ENCODE measurements around the gene PAK4.
"Not testable (repeated sequence)": the region's sequence is repeated elsewhere in the genome, so short reads cannot be mapped to it uniquely, and the experiment has no call there.

The PAK4 gene

DNA sequence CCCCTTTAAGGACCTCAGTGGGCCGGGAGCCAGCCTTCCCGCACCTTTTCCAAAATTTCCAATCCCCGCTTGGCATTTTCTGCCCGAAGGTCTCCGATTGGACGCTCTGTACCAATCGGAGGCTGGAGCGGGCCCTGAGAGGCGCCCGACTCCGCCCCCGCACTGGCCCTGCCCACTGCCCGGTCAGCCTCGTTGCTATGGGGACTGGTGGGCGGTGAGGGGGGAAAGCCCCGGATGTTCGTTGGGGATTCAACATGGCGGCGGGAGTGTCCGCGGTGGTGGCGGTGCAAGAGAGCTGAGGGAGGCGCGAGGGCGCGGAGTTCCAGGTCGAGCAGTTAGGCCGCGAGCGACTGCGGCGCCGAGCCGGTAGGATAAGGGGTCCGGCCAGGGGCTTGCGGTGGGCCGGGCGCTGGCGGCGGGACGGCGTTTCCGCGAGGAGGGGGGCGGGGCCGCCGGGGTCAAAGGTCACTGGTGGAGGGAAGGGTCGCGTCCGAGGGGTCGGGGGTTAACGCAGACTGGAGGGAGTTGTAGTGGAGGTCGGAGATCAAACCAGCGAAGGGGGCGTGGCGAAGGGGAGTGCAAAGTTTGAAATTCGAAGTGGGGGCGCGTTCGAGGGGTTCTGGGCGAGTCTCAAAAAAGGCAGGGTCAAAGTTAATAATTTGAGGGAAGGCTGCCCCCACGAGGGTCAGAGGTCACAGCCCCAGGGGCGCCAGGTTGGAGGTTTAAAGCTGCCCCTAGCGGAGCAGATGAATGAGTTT is at the start of gene PAK4:
Gene PAK4, plus strand, starts transcription at position 233 of the 758 bp plus-strand sequence. CDS start 43,768 bp downstream, outside the sequence.
- peak; percentile 97 for DNase-seq

DNA sequence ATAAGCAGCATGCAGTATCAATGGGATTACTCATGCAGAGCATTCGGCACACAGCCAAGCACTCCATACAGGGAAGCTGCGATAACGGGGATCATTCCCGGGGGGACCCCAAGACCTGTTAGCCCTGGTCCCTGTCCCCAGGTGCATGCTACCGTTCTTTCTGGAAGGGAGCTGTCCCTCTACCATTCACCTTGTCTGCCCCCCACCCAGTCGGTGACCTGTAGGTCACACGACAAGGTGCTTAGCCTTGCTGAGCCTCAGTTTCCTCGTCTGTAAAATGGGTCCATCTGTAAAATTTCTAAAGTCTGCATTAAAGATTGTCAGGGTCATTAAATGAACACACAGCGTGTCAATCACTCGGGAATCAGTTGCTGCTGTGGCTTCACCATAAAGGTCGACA is 48.3 kb upstream of the PAK4 start:
- DNase-seq: no peak

DNA sequence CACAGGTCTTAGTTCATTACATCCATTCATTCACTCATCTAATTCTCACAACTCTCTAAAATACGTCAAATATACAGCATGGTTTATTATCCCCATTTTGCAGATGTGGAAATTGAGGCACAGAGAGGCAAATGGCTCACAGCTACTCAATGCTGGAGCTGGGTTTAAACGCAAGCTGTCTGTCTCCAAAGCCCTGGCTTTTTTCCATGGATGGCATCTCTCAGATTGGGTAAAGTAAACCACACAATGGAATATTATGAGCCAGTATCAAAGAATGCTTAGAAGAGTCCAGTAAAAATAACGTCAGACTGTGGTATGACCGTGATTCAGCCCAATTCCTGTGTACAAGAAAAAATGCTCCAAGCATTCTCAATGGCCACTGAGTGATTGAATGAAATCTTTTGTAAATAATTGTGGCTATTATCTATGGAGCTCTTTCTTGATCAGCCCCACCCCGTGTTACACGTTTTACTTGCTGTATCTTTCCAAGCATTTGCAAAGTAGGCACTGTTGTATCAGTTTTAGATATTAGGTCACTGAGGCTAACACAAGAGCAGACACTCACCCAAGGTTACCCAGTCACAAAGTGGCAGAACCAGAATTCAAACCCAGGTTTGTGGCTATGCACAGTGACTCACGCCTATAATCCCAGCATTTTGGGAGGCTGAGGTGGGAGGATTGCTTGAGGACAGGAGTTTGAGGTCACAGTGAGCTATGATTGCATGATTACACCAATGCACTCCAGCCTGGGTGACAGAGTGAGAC is 47.0 kb upstream of the PAK4 start:
- DNase-seq: no peak

DNA sequence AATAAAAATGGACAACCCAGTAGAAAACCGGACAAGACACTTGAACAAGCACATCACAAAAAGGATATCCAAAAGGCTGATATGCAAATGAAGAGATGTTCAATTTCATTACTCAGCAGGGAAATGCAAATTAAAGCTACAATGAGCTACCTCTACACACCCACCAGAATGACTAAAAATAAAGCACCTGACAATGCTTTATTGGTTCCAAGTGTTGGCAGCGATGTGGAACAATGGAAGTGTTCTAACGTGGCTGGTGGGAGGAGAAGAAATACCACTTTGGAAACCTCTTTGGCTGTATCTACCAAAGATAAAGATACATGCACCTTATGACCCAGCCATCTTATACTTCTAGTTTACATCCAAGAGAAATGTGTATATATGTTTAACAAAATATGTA is 45.2 kb upstream of the PAK4 start:
- no peak for DNase-seq

DNA sequence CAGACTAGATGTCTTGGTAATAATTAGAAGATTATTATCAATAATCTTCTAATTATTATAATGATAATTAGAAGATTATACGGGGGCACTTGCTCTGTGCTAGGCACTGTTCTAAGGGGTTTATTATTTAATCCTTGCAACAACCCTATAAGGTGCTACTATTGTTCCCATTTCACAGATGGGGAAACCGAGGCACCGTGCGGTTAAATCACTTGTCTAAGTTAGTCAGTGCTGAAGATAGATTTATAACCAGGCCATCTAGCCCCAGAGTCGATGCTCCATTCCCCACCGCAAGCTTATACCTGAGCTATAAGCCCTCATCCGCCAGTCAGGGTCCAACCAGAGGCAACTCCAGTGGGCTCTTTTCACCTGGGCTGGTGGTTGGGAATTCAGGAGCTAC is 43.4 kb upstream of the PAK4 start:
- no peak for DNase-seq

DNA sequence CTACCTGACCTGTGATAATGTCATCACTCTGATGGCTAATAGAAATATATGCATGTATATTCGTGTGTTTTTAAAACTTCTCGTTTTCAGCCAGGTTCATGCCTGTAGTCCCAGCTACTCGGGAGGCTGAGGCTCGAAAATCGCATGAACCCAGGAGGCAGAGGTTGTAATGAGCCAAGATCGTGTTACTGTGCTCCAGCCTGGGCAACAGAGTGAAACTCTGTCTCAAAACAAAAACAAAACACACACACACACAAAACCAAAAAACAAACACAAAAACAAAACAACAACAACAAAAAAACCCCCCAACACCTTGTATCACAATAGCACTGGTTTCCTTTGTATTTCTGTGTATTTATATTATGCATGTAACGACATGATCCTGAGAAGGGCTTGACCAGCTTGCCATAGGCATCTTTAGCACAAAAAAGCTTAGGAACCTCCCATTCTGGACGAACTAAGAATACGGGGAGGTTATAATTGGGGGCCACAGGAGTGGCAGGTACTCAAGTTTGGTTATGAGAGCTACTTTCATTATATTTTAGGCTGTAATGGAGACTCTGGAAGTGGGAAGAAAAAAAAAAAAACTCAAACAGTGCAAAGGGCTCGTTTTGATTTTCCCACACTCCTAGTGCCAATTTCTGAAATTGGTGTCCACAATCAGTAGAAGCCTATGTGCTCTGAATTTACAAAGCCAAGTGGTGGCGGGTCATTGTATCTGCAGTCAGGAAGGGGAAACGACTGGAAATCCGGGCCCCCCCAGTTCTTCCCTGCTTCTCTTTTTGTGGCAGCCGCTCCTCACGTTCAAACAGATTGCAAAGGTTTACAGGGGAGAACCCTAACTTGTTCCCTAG is 42.6 kb upstream of the PAK4 start:
- no peak for DNase-seq

DNA sequence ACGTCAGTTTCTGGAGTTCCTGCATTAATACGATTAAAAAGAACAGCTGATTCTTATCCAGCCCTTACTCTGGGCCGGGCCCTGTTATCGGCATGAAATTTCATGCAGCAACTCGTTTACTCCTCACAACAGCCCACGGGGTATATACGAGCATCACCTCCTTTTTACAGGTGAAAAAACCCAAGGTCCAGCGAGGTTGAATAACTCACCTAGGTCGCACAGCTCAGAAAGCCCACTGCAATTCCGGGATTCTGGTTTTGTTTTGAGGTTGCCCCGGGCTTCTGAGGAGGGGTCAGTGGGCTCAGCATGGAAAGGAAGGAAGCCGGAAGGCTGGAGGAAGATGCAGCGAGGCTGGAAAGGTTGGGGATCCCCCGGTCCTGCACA is 42.0 kb upstream of the PAK4 start:
- DNase-seq: no peak

DNA sequence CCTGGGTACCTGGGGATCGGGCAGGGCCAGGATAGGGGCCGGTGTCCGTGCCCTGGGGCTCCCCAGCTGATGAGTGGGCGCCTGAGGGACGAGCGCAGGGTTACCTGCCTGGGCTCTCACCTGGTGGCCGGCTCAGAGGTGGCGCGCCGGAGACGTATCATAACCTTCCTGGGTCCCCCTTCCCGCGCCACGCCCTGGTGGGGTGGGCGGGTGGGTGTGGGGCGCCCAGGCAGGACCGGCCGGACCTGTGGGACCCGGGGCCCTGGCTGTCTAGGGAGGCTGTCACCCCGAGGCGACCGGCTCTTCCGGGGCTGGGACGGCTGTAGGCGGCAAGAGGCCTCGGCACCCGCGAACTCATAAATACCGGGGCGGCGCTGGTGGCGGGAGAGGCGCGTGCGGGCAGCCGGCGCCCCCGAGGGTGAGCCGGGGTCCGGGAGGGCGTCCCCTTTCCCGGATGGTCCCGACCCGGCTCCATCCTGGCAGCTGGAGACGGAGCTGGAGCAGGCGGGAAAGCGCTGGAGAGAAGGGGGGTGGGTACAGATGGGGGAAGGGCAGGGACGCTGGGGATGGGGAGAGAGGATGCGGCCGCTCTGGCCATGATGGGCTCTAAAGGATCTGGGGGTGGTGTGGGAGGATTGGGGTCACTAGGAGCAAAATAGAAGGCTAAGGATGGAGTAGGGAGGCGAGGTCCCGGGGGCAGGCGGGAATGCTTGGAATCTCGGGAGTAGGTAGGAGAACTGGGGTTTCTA is 41.4 kb upstream of the PAK4 start, which contains the start of gene ACP7:
Gene ACP7, plus strand, starts transcription at position 386 of the 749 bp plus-strand sequence. CDS start 902 bp downstream, outside the sequence.
- DNase-seq: no peak

DNA sequence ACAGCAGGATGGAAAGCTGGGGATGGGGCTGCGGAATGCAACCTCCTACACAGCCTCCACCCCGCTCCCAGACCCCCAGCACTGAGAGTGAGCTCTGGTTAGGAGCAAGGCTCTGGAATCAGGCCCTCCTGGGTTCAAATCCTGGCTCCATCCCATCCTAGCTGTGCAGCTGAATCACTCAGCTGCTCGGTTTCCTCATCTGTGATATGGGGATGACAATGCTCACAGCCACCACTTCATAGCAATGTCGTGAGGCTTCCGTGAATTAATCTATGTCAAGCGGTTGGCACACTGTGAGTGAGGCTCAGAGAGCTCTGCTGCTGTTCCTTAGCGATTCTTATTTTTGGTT is 40.9 kb upstream of the PAK4 start:
- no peak for DNase-seq

DNA sequence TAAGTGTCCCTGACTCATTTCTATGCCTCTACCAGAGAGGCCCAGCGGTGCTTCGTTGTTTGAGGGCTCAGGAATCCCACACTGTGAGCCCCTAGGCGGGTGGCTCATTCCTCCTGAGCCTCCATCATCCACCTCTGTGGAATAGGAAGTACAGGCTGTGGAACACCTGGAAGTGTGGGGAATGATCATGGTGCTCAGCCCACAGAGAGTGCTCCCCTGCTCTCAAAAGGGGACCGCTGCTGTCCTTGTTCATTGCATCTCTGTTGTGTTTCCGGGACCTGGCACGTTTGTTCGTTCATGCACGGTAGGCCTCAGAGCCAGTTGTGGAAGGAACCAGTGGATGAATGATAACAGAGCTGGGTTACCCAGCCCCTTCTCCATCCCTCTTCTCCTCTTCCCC is 40.2 kb upstream of the PAK4 start:
- DNase-seq: no peak

DNA sequence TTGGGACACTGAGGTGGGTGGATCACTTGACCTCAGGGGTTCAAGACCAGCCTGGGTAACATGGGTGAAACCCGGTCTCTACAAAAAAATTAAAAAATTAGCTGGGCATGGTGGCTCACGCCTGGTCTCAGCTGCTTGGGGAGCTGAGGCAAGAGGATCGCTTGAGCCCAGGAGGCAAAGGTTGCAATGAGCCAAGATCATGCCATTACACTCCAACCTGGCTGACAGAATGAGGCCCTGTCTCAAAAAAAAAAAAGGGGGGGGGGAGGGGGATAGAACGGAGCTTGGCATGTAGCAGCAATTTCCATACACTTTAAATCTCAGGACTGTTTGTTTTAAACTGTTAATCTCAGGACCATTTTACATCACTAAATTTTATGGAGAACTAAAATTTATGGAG is 39.2 kb upstream of the PAK4 start:
- DNase-seq: no peak

DNA sequence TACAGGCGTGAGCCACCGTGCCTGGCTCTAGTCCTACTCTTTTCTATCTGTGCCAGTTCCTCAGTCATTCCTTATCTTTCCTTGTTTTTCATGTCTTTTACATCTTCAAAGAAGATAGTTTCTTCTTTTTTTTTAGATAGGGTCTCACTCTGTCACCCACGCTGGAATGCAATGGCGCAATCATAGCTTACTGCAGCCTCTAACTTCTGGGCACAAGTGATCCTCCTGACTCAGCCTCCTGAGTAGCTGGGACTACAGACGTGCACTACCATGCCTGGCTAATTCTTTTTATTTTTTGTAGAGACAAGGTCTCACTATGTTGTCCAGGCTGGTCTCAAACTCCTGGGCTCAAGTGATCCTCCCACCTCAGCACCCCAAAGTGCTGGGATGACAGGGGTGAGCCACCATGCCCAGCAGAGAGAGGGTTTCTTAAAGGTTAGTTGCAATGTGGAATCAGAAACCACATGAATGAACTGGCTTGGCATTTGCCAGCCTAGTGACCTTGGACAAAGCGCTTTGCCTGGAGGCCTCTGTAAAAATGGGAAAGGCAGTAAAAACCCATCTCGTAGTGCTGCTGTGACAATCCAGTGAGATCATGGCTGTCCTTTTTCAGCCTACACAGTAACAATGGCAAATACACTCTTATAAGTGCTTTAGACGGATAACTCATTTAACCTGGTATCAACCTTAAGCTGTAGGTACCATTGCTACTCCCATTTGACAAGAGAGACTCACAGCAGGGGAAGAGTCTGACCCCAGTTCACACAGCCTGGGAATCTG is 37.5 kb upstream of the PAK4 start:
- no peak for DNase-seq

DNA sequence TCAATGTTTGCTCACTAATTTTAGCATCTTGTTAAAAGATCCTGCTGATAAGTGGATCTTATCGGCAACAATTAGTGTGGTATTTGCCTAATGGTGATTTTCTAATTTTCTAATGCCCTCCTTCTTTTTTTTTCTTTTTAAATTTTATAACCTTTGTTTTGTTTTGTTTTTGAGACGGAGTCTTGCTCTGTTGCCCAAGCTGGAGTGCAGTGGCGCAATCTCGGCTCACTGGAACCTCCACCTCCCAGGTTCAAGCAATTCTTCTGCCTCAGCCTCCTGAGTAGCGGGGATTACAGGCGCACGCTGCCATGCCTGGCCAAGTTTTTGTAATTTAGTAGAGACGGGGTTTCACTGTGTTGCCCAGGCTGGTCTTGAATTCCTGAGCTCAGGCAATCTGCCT is 35.6 kb upstream of the PAK4 start:
- not testable (repeated sequence) for DNase-seq

DNA sequence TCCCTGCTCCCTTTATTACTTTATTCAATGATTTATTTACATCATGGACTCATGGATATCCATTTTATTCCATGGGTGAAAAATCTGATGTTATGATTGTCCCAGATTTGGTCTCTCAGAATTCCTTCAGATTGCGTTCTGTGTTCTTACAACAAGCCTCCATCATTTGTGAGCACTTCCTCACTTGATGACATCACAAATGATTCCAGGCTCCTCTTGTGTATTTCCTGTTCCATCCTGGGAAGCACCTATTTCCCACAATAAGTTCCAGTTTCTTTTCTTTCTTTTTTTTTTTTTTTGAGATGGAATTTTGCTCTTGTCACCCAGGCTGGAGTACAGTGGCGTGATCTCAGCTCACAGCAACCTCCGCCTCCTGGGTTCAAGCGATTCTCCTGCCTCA is 34.7 kb upstream of the PAK4 start:
- DNase-seq: no peak

DNA sequence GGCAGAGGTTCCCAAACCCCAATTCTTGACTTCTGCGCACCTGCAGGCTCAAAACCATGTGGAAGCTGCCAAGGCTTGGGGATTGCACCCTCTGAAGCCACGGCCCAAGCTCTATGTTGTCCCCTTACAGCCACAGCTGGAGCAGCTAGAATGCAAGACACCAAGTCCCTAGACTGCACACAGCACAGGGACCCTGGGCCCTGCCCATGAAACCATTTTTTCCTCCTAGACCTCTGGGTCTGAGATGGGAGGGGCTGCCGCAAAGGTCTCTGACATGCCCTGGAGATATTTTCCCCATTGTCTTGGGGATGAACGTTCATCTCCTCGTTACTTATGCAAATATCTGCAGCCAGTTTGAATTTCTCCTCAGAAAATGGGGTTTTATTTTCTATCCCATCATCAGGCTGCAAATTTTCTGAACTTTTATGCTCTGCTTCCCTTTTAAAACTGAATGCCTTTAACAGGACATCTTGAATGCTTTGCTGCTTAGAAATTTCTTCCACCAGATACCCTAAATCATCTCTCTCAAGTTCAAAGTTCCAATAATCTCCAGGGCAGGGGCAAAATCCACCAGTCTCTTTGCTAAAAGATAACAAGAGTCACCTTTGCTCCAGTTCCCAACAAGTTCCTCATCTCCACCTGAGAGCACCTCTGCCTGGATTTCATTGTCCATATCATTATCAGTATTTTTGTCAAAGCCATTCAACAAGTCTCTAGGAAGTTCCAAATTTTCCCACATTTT is 29.6 kb upstream of the PAK4 start:
- DNase-seq: not testable (repeated sequence)

DNA sequence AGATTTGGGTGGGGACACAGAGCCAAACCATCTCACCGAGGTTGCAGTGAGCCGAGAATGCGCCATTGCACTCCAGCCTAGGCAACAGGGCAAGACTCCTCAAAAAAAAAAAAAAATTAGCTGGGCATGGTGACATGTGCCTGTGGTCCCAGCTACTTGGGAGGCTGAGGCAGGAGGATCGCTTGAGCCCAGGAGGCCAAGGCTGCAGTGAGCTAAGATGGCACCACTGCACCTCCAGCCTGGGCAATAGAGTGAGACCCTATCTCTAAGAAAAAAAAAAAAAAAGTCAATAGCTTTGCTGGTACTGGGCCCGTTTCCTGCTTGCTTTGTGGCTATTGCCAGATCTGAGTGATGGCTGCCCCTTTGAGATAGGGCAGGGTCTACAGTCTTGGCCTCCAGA is 28.3 kb upstream of the PAK4 start:
- no peak for DNase-seq

DNA sequence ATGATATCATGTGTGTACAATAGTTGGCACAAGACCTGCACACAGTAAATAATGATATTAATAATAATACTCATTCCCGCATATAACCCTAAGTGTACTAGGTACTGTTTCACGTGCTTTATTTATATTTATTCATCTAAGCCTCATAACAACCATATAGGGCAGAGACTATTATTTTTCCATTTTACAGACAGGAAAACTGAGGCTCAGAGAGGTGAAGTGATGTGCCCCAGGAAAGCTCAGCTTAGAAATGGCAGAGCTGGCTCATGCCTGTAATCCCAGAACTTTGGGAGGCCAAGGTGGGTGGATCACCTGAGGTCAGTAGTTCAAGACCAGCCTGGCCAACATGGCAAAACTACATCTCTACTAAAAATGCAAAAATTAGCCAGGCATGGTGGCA is 27.9 kb upstream of the PAK4 start:
- DNase-seq: no peak

DNA sequence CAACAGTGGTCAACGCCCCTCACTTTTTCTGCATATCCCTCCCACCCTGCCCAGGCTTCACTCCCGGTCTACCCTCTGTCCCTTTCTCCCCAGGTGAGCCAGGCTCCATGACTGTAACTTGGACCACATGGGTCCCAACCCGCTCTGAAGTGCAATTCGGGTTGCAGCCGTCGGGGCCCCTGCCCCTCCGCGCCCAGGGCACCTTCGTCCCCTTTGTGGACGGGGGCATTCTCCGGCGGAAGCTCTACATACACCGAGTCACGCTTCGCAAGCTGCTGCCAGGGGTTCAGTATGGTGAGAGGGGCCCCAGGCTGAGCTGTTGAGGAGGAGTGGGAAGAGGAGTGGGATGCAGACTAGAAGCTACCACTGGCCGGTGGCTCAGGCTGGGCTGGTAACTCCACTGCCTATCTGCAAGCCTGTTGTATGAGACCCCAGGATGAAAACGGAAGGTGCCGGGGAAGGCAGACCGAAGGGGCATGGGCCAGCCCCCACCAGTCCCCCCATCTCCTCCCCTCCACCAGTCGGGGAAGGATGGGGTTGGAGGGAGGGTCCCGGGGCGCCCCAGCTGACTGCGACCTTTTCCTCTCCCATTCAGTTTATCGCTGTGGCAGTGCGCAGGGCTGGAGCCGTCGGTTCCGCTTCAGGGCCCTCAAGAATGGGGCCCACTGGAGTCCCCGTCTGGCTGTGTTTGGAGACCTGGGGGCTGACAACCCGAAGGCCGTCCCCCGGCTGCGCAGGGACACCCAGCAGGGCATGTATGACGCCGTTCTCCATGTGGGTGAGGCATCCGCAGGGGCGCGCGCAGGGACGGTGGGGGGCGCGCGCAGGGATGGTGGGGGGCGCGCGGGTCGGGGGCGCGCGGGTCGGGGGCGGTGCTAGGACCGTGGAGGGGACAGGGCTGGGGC is 27.0 kb upstream of the PAK4 start:
- no peak for DNase-seq

DNA sequence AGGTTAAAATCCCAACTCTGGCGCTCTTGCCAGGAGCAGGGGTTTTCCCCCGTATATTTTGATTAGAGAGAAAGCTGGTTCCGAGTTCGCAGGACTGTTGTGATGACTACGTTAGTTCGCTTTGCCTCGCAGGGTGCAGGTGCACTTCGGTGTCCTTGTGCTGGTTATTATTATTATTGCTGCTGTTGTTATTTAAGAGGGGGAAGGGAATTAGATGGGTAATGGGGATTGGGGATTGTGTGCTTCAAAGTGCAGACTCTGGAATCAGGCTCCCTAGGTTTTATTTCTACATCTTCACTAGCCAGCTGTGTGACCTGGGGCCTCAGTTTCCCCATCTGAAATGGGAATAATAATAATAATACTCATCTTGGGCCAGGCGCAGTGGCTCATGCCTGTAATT is 26.2 kb upstream of the PAK4 start:
- DNase-seq: no peak

DNA sequence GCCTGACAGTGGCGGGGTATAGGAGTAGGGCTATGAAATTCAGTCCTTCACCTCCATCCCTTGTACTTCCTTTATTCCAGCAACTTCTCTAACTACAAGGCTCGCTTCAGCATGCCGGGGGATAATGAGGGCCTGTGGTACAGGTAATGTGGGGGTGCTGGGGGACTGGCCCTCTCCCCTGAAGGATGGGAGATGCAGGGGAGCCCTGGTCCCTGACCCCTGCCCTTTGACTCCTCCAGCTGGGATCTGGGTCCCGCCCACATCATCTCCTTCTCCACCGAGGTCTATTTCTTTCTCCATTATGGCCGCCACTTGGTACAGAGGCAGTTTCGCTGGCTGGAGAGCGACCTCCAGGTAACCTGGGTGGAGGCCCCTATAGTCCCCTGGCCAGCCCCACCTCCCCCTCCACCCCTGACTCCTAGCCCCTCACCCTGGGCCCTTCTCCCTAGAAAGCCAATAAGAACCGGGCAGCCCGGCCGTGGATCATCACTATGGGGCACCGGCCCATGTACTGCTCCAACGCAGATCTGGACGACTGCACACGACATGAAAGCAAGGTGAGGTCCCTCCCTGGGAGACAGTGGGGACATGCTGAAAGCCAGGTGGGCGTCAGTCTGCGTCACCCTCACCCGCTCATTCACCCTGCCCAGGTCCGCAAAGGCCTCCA is 25.0 kb upstream of the PAK4 start:
- DNase-seq: no peak

Measured in COR-L47 (cell line).